HCT116 (cell line): ENCODE measurements around the gene BCDIN3D. TPM values are rescaled to one million over a fixed set of nuclear protein-coding genes. Genes with fewer than 3 reads are reported as not detected.

ENCODE experiments used
- ATAC-seq: fragments of 200-7000 bp; cut with Tn5 transposase; 2 replicates; pipeline ENCODE4 v1.9.1; 2020; ENCODE audit warnings: mild to moderate bottlenecking, moderate library complexity
- BruUV-seq: library from RNA; stranded (reverse); fragments of 400-500 nt; replicated peaks from 2 replicates; lab custom pipeline; 2021; lab: Mats Ljungman, UMichigan
- CTCF ChIA-PET: fragments of 300-600 bp; sonication (Branson Sonifier 250); formaldehyde crosslinking; loops from one replicate; lab custom pipeline; 2021; ENCODE audit warnings: antibody characterized with exemption; lab: Charles Lee
- POLR2A ChIA-PET: fragments of 300-600, 350-600 bp; sonication (Branson Sonifier 250); formaldehyde crosslinking; loops from one replicate; lab custom pipeline; 2021; ENCODE audit warnings: antibody characterized with exemption; lab: Charles Lee
- RAD21 ChIA-PET, 2 experiments: fragments of 300-600 bp; sonication (Branson Sonifier 250); formaldehyde crosslinking; loops; one replicate each; lab custom pipeline; 2023; ENCODE audit warnings: low total read pairs in 2 of 2; ENCODE audit not compliant: uncharacterized antibody in 2 of 2, unreplicated experiment in 2 of 2, low non-redundant PET in 1 of 2; lab: Charles Lee
- DNase-seq: peaks from one replicate; pipeline ENCODE4 v3.0.0-alpha.2; 2010; ENCODE audit warnings: low read depth, low spot score
- H2AFZ ChIP-seq: fragments of 200-600 bp; shearing (Covaris generic), sonication (generic); 2 replicates; pipeline ENCODE4 v1.6.1; 2017; ENCODE audit warnings: low read depth, mixed run types, mixed read lengths, antibody characterized with exemption, low read length; ENCODE audit not compliant: poor library complexity, severe bottlenecking
- H3K27ac ChIP-seq: 2 replicates; pipeline ENCODE4 v1.5.1; 2012; ENCODE audit warnings: low read depth, low read length
- H3K27me3 ChIP-seq: fragments of 200-600 bp; sonication (generic); 2 replicates; pipeline ENCODE4 v1.6.1; 2016; ENCODE audit warnings: mixed run types, low read length, mixed read lengths; ENCODE audit not compliant: insufficient read depth
- H3K36me3 ChIP-seq, 2 experiments: fragments of 200-500 bp in 1 of 2; fragments of 200-600 bp in 1 of 2; sonication (Bioruptor generic) in 1 of 2; sonication (generic) in 1 of 2; 2 replicates each; pipeline versions ENCODE4 v1.5.1 to v1.6.1; 2014 to 2016; ENCODE audit warnings: low read length in 2 of 2, inconsistent platforms in 1 of 2, mixed read lengths in 1 of 2, mixed run types in 1 of 2; ENCODE audit not compliant: insufficient read depth in 2 of 2, control insufficient read depth in 1 of 2
- H3K4me1 ChIP-seq, 2 experiments: fragments of 200-600 bp in 1 of 2; sonication (generic) in 1 of 2; 2 replicates each; pipeline versions ENCODE4 v1.5.1 to v1.6.1; 2012 to 2017; ENCODE audit warnings: low read length in 2 of 2, inconsistent platforms in 1 of 2, mild to moderate bottlenecking in 1 of 2, mixed read lengths in 1 of 2, mixed run types in 1 of 2, moderate library complexity in 1 of 2; ENCODE audit not compliant: insufficient read depth in 2 of 2, control insufficient read depth in 1 of 2
- H3K4me2 ChIP-seq: fragments of 200-600 bp; sonication (generic); 2 replicates; pipeline ENCODE4 v1.6.1; 2017; ENCODE audit warnings: mixed run types, low read length, mixed read lengths
- H3K4me3 ChIP-seq, 2 experiments: fragments of 200-600 bp in 1 of 2; sonication (generic) in 1 of 2; replicated peaks in 1 of 2; 2 replicates each; pipeline ENCODE4 v1.5.1; 2011 to 2016; ENCODE audit warnings: low read length in 2 of 2, control low read depth in 1 of 2, low read depth in 1 of 2, mild to moderate bottlenecking in 1 of 2, mixed read lengths in 1 of 2, mixed run types in 1 of 2
- H3K79me2 ChIP-seq: fragments of 200-600 bp; sonication (generic); 2 replicates; pipeline ENCODE4 v1.6.1; 2017; ENCODE audit warnings: mild to moderate bottlenecking, mixed run types, low read length, moderate library complexity, mixed read lengths; ENCODE audit not compliant: insufficient read depth
- H3K9ac ChIP-seq: fragments of 200-600 bp; sonication (generic); 2 replicates; pipeline ENCODE4 v1.6.1; 2016; ENCODE audit warnings: low read length, mixed read lengths
- H3K9me2 ChIP-seq: fragments of 200-600 bp; sonication (generic), shearing (Covaris generic); 2 replicates; pipeline ENCODE4 v1.6.1; 2017; ENCODE audit warnings: mixed run types, mild to moderate bottlenecking, moderate library complexity; ENCODE audit not compliant: insufficient read depth
- H3K9me3 ChIP-seq, 2 experiments: fragments of 200-500 bp in 1 of 2; fragments of 200-600 bp in 1 of 2; sonication (Bioruptor generic) in 1 of 2; sonication (generic) in 1 of 2; 2 replicates each; pipeline ENCODE4 v1.6.1; 2014 to 2017; ENCODE audit warnings: low read length in 2 of 2, mixed read lengths in 2 of 2, inconsistent platforms in 1 of 2, low read depth in 1 of 2, mild to moderate bottlenecking in 1 of 2, mixed run types in 1 of 2, moderate library complexity in 1 of 2; ENCODE audit not compliant: control insufficient read depth in 1 of 2, insufficient read depth in 1 of 2
- H4K20me1 ChIP-seq: fragments of 200-600 bp; sonication (generic), shearing (Covaris generic); 2 replicates; pipeline ENCODE4 v1.6.1; 2017; ENCODE audit warnings: mixed run types, mild to moderate bottlenecking, moderate library complexity; ENCODE audit not compliant: insufficient read depth
- CEBPB ChIP-seq: IDR thresholded peaks from 2 replicates; pipeline ENCODE4 v1.6.1; 2012; ENCODE audit warnings: low read depth
- CTCF ChIP-seq, 3 experiments: fragments of 200-600 bp in 1 of 3; sonication (generic) in 1 of 3; IDR thresholded peaks in 2 of 3; conservative IDR thresholded peaks in 1 of 3; 2 replicates each; pipeline ENCODE4 v1.5.1; 2012 to 2017; ENCODE audit warnings: low read depth in 2 of 3, low read length in 2 of 3, antibody characterized with exemption in 1 of 3, borderline replicate concordance in 1 of 3, control low read depth in 1 of 3, mild to moderate bottlenecking in 1 of 3, mixed read lengths in 1 of 3, mixed run types in 1 of 3, moderate library complexity in 1 of 3; ENCODE audit not compliant: insufficient read depth in 1 of 3
- ELF1 ChIP-seq: IDR thresholded peaks from 2 replicates; pipeline ENCODE4 v1.6.1; 2012; ENCODE audit warnings: low read depth, borderline replicate concordance
- REST ChIP-seq: IDR thresholded peaks from 2 replicates; pipeline ENCODE4 v1.6.1; 2012; ENCODE audit warnings: low read depth
- SIN3A ChIP-seq: IDR thresholded peaks from 2 replicates; pipeline ENCODE4 v1.6.1; 2012; ENCODE audit warnings: low read depth
- TCF7L2 ChIP-seq: IDR thresholded peaks from 2 replicates; pipeline ENCODE4 v1.7.0; 2011; ENCODE audit warnings: borderline replicate concordance, inconsistent platforms; ENCODE audit not compliant: insufficient read depth, insufficient read length; ENCODE audit errors: extremely low read depth
- intact Hi-C: fragments of 100-400 bp; cut with micrococcal nuclease; formaldehyde crosslinking; loops from 2 replicates; pipeline ENCODE4 v1.10.0; 2022
- total RNA-seq: library from RNA; stranded (reverse); gene quantifications from one replicate; pipeline ENCODE4 v1.2.1, GENCODE V29; 2021; ENCODE audit not compliant: unreplicated experiment

Gene BCDIN3D
- total RNA-seq, 1 experiment from 2014 or later: 5.7 TPM

GRCh38 chr12:49827051-49827400, 15.9 kb downstream of the BCDIN3D start:
- ChIA-PET CTCF (no interaction called here), POLR2A (no interaction called here), RAD21 (no interaction called here)
- ATAC-seq (no peak), DNase-seq (no peak)
- BruUV-seq: no TSS peak
- Histone ChIP-seq H4K20me1 (no peaks in the 10 kb centered on the region), H3K79me2 (no peaks in the 10 kb centered on the region), H3K36me3 (no peaks in the 10 kb centered on the region), H3K27ac (no peak overlapping the region; the same call in 1 of the 2 replicates), H2AFZ (no peak overlapping the region), H3K27me3 (no peaks in the 10 kb centered on the region), H3K9me2 (no peaks in the 10 kb centered on the region; the same call in 1 of the 2 replicates), H3K4me3 (peak overlapping the region; percentile 68 to 74), H3K9ac (peak overlapping the region; percentile 60), H3K9me3 (no peaks in the 10 kb centered on the region), H3K4me1 (peaks cover 5 to 23% of the 10 kb centered on the region in 2 experiments; a peak in 3 of 4 replicates), H3K4me2 (peak overlapping the region; percentile 90)
- intact Hi-C loops: no loop called here
- TF ChIP-seq SIN3A (no peak), CEBPB (no peak), CTCF (IDR thresholded peaks at IDR 0.05 in 2 of 3, conservative IDR thresholded peaks at IDR 0.05 in 1 of 3; ENCODE audit: borderline replicate concordance in 1 of 3, insufficient read depth in 1 of 3, low read depth in 2 of 3, low read length in 2 of 3) (no peak), ELF1 (no peak), TCF7L2 (no peak), REST (no peak)
